Measurements from ENCODE around the gene RB1.

The RB1 gene

DNA sequence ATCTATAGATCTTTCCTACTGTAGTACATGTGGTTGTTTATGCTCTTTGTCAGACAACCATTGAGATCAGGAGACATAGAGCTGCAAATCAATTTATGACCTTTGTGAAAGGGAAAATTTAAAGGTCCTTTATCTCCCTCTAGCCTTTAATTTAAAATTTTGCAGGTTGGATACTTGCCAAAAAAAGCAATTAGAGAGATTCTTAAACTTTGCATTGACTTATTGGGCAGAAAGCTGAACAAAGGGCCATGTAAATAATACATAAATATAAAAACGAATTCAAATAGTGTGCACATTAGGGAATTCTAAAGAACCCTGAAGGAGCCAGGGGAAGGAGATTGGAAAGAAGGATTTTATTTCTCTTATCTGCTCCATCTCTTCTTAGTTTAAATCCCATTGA lies 22.0 kb upstream of the RB1 start:
- Histone ChIP-seq H3K4me2 (ENCODE audit: low read length) (no peak overlapping the region), H3K79me2 (ENCODE audit: low read length) (no peaks in the 10 kb centered on the region), H3K4me1 (ENCODE audit: low read length) (no peaks in the 10 kb centered on the region), H3K9ac (ENCODE audit: low read length) (no peak overlapping the region), H3K27ac (ENCODE audit: low read length) (no peak overlapping the region), H4K20me1 (ENCODE audit: insufficient read depth, low read length) (no peaks in the 10 kb centered on the region), H3K27me3 (ENCODE audit: low read depth, low read length) (peaks cover 6% of the 10 kb centered on the region; the same call in 1 of the 2 replicates), H3K9me3 (ENCODE audit: insufficient read depth, low read length) (no peaks in the 10 kb centered on the region), H3K36me3 (replicated peaks; ENCODE audit: low read depth, low read length) (no peaks in the 10 kb centered on the region), H3K4me3 (ENCODE audit: low read length) (no peak overlapping the region), H2AFZ (ENCODE audit: low read depth, low read length) (no peak overlapping the region)
- TF ChIP-seq, protein P1, sequence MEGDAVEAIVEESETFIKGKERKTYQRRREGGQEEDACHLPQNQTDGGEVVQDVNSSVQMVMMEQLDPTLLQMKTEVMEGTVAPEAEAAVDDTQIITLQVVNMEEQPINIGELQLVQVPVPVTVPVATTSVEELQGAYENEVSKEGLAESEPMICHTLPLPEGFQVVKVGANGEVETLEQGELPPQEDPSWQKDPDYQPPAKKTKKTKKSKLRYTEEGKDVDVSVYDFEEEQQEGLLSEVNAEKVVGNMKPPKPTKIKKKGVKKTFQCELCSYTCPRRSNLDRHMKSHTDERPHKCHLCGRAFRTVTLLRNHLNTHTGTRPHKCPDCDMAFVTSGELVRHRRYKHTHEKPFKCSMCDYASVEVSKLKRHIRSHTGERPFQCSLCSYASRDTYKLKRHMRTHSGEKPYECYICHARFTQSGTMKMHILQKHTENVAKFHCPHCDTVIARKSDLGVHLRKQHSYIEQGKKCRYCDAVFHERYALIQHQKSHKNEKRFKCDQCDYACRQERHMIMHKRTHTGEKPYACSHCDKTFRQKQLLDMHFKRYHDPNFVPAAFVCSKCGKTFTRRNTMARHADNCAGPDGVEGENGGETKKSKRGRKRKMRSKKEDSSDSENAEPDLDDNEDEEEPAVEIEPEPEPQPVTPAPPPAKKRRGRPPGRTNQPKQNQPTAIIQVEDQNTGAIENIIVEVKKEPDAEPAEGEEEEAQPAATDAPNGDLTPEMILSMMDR (IDR thresholded peaks at IDR 0.05; ENCODE audit: low read depth, low read length): no peak
- TF ChIP-seq EZH2phosphoT487 (IDR thresholded peaks at IDR 0.05; ENCODE audit: low read depth): no peak

DNA sequence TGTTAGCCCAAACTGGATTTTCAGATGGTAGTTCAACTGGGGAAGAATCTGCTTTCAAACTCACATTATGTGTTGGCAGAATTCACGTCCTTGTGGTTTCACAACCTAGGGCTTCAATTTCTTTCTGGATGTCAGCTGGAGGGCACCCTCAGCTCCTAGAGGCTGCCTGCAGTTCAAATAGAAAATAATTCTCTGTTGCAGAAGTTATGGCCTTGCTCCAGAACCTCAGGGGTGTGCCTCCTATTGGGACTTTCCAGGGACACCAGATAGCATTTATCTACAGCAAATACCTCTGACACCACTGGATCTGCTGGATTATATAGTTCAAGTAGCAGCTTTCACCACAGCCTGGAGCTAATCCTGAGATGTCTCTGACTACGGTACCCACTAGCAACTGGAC lies 11.8 kb upstream of the RB1 start:
- Histone ChIP-seq H2AFZ (ENCODE audit: low read depth, low read length) (no peak overlapping the region), H3K27ac (ENCODE audit: low read length) (no peak overlapping the region), H3K4me2 (ENCODE audit: low read length) (no peak overlapping the region), H3K36me3 (replicated peaks; ENCODE audit: low read depth, low read length) (no peaks in the 10 kb centered on the region), H3K4me1 (ENCODE audit: low read length) (no peaks in the 10 kb centered on the region), H3K9me3 (ENCODE audit: insufficient read depth, low read length) (no peaks in the 10 kb centered on the region), H4K20me1 (ENCODE audit: insufficient read depth, low read length) (no peaks in the 10 kb centered on the region), H3K4me3 (ENCODE audit: low read length) (no peak overlapping the region), H3K9ac (ENCODE audit: low read length) (no peak overlapping the region), H3K27me3 (ENCODE audit: low read depth, low read length) (peaks cover 14% of the 10 kb centered on the region), H3K79me2 (ENCODE audit: low read length) (no peaks in the 10 kb centered on the region)
- TF ChIP-seq, protein P1 (IDR thresholded peaks at IDR 0.05; ENCODE audit: low read depth, low read length): no peak
- TF ChIP-seq EZH2phosphoT487 (IDR thresholded peaks at IDR 0.05; ENCODE audit: low read depth): no peak

- Histone ChIP-seq H3K9me3 (ENCODE audit: insufficient read depth, low read length) (no peaks in the 10 kb centered on the region), H3K4me3 (ENCODE audit: low read length) (no peak overlapping the region), H3K36me3 (replicated peaks; ENCODE audit: low read depth, low read length) (no peaks in the 10 kb centered on the region), H3K27ac (ENCODE audit: low read length) (no peak overlapping the region), H3K4me2 (ENCODE audit: low read length) (no peak overlapping the region), H4K20me1 (ENCODE audit: insufficient read depth, low read length) (no peaks in the 10 kb centered on the region), H3K4me1 (ENCODE audit: low read length) (no peaks in the 10 kb centered on the region), H3K27me3 (ENCODE audit: low read depth, low read length) (peaks cover 14% of the 10 kb centered on the region), H3K79me2 (ENCODE audit: low read length) (no peaks in the 10 kb centered on the region), H3K9ac (ENCODE audit: low read length) (no peak overlapping the region), H2AFZ (ENCODE audit: low read depth, low read length) (no peak overlapping the region)
- TF ChIP-seq, protein P1 (IDR thresholded peaks at IDR 0.05; ENCODE audit: low read depth, low read length): no peak
- TF ChIP-seq EZH2phosphoT487 (IDR thresholded peaks at IDR 0.05; ENCODE audit: low read depth): no peak
Observed at GRCh38 chr13:48292650-48293049, 10.9 kb upstream of the RB1 start.

DNA sequence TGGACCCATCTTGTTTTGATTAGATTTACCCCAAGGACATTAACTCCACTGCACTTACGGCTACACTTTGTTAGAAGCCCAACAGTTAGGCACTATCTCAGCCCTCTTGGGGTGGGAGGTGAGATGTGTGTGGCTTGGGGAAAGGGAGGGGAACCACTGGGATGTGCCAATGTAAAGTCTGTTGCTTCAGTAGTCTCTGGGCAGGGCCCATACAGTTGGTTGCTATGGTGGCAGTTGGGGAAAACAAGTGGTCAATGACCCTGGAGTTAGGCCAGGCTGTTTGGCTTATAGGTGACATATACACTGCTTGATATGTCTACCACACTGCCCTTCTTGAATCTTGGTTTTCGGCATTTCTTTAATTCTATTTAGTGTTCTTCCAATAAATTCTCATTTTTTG lies 8.9 kb upstream of the RB1 start:
- Histone ChIP-seq H3K27me3 (ENCODE audit: low read depth, low read length) (peaks cover 7% of the 10 kb centered on the region; the same call in 1 of the 2 replicates), H3K4me1 (ENCODE audit: low read length) (no peaks in the 10 kb centered on the region), H3K79me2 (ENCODE audit: low read length) (no peaks in the 10 kb centered on the region), H3K36me3 (replicated peaks; ENCODE audit: low read depth, low read length) (no peaks in the 10 kb centered on the region), H3K9ac (ENCODE audit: low read length) (no peak overlapping the region), H3K4me3 (ENCODE audit: low read length) (no peak overlapping the region), H2AFZ (ENCODE audit: low read depth, low read length) (no peak overlapping the region), H3K27ac (ENCODE audit: low read length) (no peak overlapping the region), H3K4me2 (ENCODE audit: low read length) (no peak overlapping the region), H4K20me1 (ENCODE audit: insufficient read depth, low read length) (no peaks in the 10 kb centered on the region), H3K9me3 (ENCODE audit: insufficient read depth, low read length) (no peaks in the 10 kb centered on the region)
- TF ChIP-seq EZH2phosphoT487 (IDR thresholded peaks at IDR 0.05; ENCODE audit: low read depth): no peak
- TF ChIP-seq, protein P1 (IDR thresholded peaks at IDR 0.05; ENCODE audit: low read depth, low read length): no peak
